Natural killer cell (primary cell): ENCODE results near the gene RNF126. TPM values are rescaled to one million over a fixed set of nuclear protein-coding genes. Genes with fewer than 3 reads are reported as not detected.
"Not testable (repeated sequence)": the region's sequence is repeated elsewhere in the genome, so short reads cannot be mapped to it uniquely, and the experiment has no call there.

Experiments
- ATAC-seq, 3 donors: fragments of 150-1000 bp in 2 of 3; fragments of 200-7000 bp in 1 of 3; cut with Tn5 transposase; 1 replicate in 1 of 3; 2 replicates in 2 of 3; pipeline ENCODE4 v1.10.0; 2021; ENCODE audit warnings: mild to moderate bottlenecking in 2 of 3, moderate library complexity in 2 of 3
- DNase-seq, 2 donors: peaks; one replicate each; pipeline versions ENCODE4 v3.0.0 to v3.0.0-alpha.2; 2013 to 2021; ENCODE audit warnings: mixed read lengths in 1 of 2
- H3K27ac ChIP-seq: one replicate; pipeline ENCODE4 v1.5.1; 2013; ENCODE audit warnings: mild to moderate bottlenecking, low read length
- H3K27me3 ChIP-seq: one replicate; pipeline ENCODE4 v1.6.1; 2013; ENCODE audit warnings: low read length; ENCODE audit not compliant: control insufficient read depth, insufficient read depth
- H3K36me3 ChIP-seq: one replicate; pipeline ENCODE4 v1.6.1; 2013; ENCODE audit warnings: low read length; ENCODE audit not compliant: control insufficient read depth, insufficient read depth
- H3K4me1 ChIP-seq: one replicate; pipeline ENCODE4 v1.6.1; 2013; ENCODE audit warnings: low read length; ENCODE audit not compliant: control insufficient read depth, insufficient read depth
- H3K4me3 ChIP-seq: one replicate; pipeline ENCODE4 v1.5.1; 2013; ENCODE audit warnings: low read length
- H3K9me3 ChIP-seq: one replicate; pipeline ENCODE4 v1.6.1; 2013; ENCODE audit warnings: low read length; ENCODE audit not compliant: control insufficient read depth, insufficient read depth
- H3K27ac Mint-ChIP-seq, 2 donors: one replicate each; pipeline ENCODE4 v1.8.0; 2022; ENCODE audit warnings: mild to moderate bottlenecking in 2 of 2, mixed read lengths in 2 of 2, moderate library complexity in 1 of 2
- H3K27me3 Mint-ChIP-seq, 2 donors: one replicate each; pipeline ENCODE4 v1.8.0; 2022; ENCODE audit warnings: low read depth in 2 of 2, mixed read lengths in 2 of 2
- H3K36me3 Mint-ChIP-seq: one replicate; pipeline ENCODE4 v1.8.0; 2022; ENCODE audit warnings: mixed read lengths
- H3K4me1 Mint-ChIP-seq, 2 donors: one replicate each; pipeline ENCODE4 v1.8.0; 2022; ENCODE audit warnings: mixed read lengths in 2 of 2
- H3K4me3 Mint-ChIP-seq: one replicate; pipeline ENCODE4 v1.8.0; 2022; ENCODE audit warnings: mild to moderate bottlenecking, moderate library complexity, mixed read lengths
- H3K9me3 Mint-ChIP-seq, 2 donors: one replicate each; pipeline ENCODE4 v1.8.0; 2022; ENCODE audit warnings: mixed read lengths in 2 of 2
- CTCF ChIP-seq: fragments of 200-600 bp; IDR thresholded peaks from one replicate; pipeline ENCODE4 v1.8.0; 2022; ENCODE audit warnings: antibody characterized with exemption
- WGBS: methylation state at CpG from one replicate; pipeline ENCODE4 v1.1.7; 2013; ENCODE audit warnings: missing lambda C conversion rate; ENCODE audit not compliant: insufficient coverage; 5-methylcytosine and 5-hydroxymethylcytosine counted together
- intact Hi-C: fragments of 100-400 bp; cut with micrococcal nuclease; formaldehyde crosslinking; loops from one replicate; pipeline ENCODE4 v1.14.2; 2022
- total RNA-seq, 4 donors: library from RNA; stranded (reverse); fragments of 120-200 nt in 1 of 4; gene quantifications; one replicate each; pipeline versions ENCODE4 v1.2.3 to v1.2.4, GENCODE V29; 2013 to 2022

RNF126 gene
- total RNA-seq, 3 donors from 2014 or later (not counting 1 experiment from before 2014, with no cell fraction given): 119 to 149 (median 146) TPM

GRCh38 chr19:623974-624373, 39.0 kb downstream of the RNF126 start:
- peaks cover 46% of the 10 kb centered on the region for H3K36me3 ChIP-seq
- no peak for ATAC-seq
- H3K27ac Mint-ChIP-seq: no peak overlapping the region

GRCh38 chr19:623175-623916, 39.7 kb downstream of the RNF126 start:
- H3K4me3 Mint-ChIP-seq: no peak overlapping the region
- TF ChIP-seq CTCF: no peak
- H3K36me3 Mint-ChIP-seq: no peaks in the 10 kb centered on the region
- no peaks in the 10 kb centered on the region for H3K4me1 Mint-ChIP-seq
- H3K27me3 ChIP-seq: no peaks in the 10 kb centered on the region
- peaks cover 46% of the 10 kb centered on the region for H3K36me3 ChIP-seq
- no peak overlapping the region for H3K27ac Mint-ChIP-seq
- no peaks in the 10 kb centered on the region for H3K4me1 ChIP-seq
- WGBS: 97% methylated on average over 44 of the region's 44 CpGs
- no peaks in the 10 kb centered on the region for H3K9me3 ChIP-seq
- H3K27me3 Mint-ChIP-seq: no peaks in the 10 kb centered on the region
- intact Hi-C loops: no loop called here
- H3K27ac ChIP-seq: no peak overlapping the region
- no peak overlapping the region for H3K4me3 ChIP-seq
- H3K9me3 Mint-ChIP-seq: no peaks in the 10 kb centered on the region
- DNase-seq (no peak), ATAC-seq (no peak)

More at GRCh38 chr19:623974-624373, 39.0 kb downstream of the RNF126 start:
- H3K27me3 Mint-ChIP-seq: no peaks in the 10 kb centered on the region
- no peak overlapping the region for H3K4me3 Mint-ChIP-seq
- H3K4me1 Mint-ChIP-seq: no peaks in the 10 kb centered on the region
- no peaks in the 10 kb centered on the region for H3K27me3 ChIP-seq
- no peak overlapping the region for H3K4me3 ChIP-seq
- no peak overlapping the region for H3K27ac ChIP-seq
- 95% methylated on average over 24 of the region's 24 CpGs for WGBS
- no peak for TF ChIP-seq CTCF
- no peaks in the 10 kb centered on the region for H3K4me1 ChIP-seq
- no peak for DNase-seq
- intact Hi-C loops: no loop called here
- H3K36me3 Mint-ChIP-seq: no peaks in the 10 kb centered on the region
- H3K9me3 ChIP-seq: no peaks in the 10 kb centered on the region
- H3K9me3 Mint-ChIP-seq: no peaks in the 10 kb centered on the region

- intact Hi-C loops: no loop called here
- DNase-seq (no peak), ATAC-seq (no peak)
- H3K9me3 Mint-ChIP-seq: no peaks in the 10 kb centered on the region
- no peaks in the 10 kb centered on the region for H3K27me3 ChIP-seq
- no peaks in the 10 kb centered on the region for H3K9me3 ChIP-seq
- no peaks in the 10 kb centered on the region for H3K4me1 Mint-ChIP-seq
- WGBS: 97% methylated on average over 37 of the region's 37 CpGs
- no peaks in the 10 kb centered on the region for H3K27me3 Mint-ChIP-seq
- no peak overlapping the region for H3K27ac ChIP-seq
- no peaks in the 10 kb centered on the region for H3K4me1 ChIP-seq
- H3K27ac Mint-ChIP-seq: no peak overlapping the region
- no peak for TF ChIP-seq CTCF
- no peaks in the 10 kb centered on the region for H3K36me3 Mint-ChIP-seq
- no peak overlapping the region for H3K4me3 Mint-ChIP-seq
- H3K36me3 ChIP-seq: peaks cover 42% of the 10 kb centered on the region
- no peak overlapping the region for H3K4me3 ChIP-seq
Measured at GRCh38 chr19:622666-623065, 40.3 kb downstream of the RNF126 start.

GRCh38 chr19:621819-622218, 41.2 kb downstream of the RNF126 start:
- 96% methylated on average over 24 of the region's 24 CpGs for WGBS

GRCh38 chr19:621191-621590, 41.8 kb downstream of the RNF126 start:
- H3K27me3 Mint-ChIP-seq, H3K36me3 Mint-ChIP-seq, DNase-seq, H3K9me3 Mint-ChIP-seq, H3K4me1 Mint-ChIP-seq, H3K4me1 ChIP-seq, H3K4me3 Mint-ChIP-seq, H3K27ac Mint-ChIP-seq, H3K27me3 ChIP-seq, H3K27ac ChIP-seq, ATAC-seq, intact Hi-C loops, H3K9me3 ChIP-seq, H3K4me3 ChIP-seq: not testable (repeated sequence)
- WGBS: 98% methylated on average over 48 of the region's 48 CpGs
- H3K36me3 ChIP-seq: peaks cover 42% of the 10 kb centered on the region

More at GRCh38 chr19:621819-622218, 41.2 kb downstream of the RNF126 start:
- ATAC-seq (no peak), DNase-seq (no peak)
- no peak for TF ChIP-seq CTCF
- Mint-ChIP-seq H3K9me3 (no peaks in the 10 kb centered on the region), H3K4me1 (no peaks in the 10 kb centered on the region), H3K4me3 (no peak overlapping the region), H3K27ac (no peak overlapping the region), H3K27me3 (no peaks in the 10 kb centered on the region), H3K36me3 (no peaks in the 10 kb centered on the region)
- H3K27me3 ChIP-seq: no peaks in the 10 kb centered on the region
- H3K27ac ChIP-seq: no peak overlapping the region
- no peak overlapping the region for H3K4me3 ChIP-seq
- H3K36me3 ChIP-seq: peaks cover 42% of the 10 kb centered on the region
- no peaks in the 10 kb centered on the region for H3K9me3 ChIP-seq
- intact Hi-C loops: no loop called here
- no peaks in the 10 kb centered on the region for H3K4me1 ChIP-seq
